Smooth muscle cell of the brain vasculature (primary cell): ENCODE data around the gene MC1R.
"Not testable (repeated sequence)": the region's sequence is repeated elsewhere in the genome, so short reads cannot be mapped to it uniquely, and the experiment has no call there.

Experiments
- DNase-seq: peaks from one replicate; pipeline ENCODE4 v3.0.0-alpha.2; 2012; ENCODE audit warnings: low read depth, low spot score

Gene MC1R

GRCh38 chr16:89934611-89935553 is 16.2 kb downstream of the MC1R start:
- no peak for DNase-seq

- DNase-seq, result not testable (repeated sequence)
Observed at GRCh38 chr16:89935620-89936019, 17.0 kb downstream of the MC1R start.

GRCh38 chr16:89936034-89936433 is 17.4 kb downstream of the MC1R start:
- DNase-seq, result no peak

- DNase-seq, result no peak
Observed at GRCh38 chr16:89936508-89936907, 17.8 kb downstream of the MC1R start.

- no peak for DNase-seq
Observed at GRCh38 chr16:89936981-89937380, 18.3 kb downstream of the MC1R start.

GRCh38 chr16:89938175-89938885 is 19.7 kb downstream of the MC1R start:
- DNase-seq, result no peak

GRCh38 chr16:89944773-89945172 is 26.1 kb downstream of the MC1R start:
- DNase-seq, result no peak

- no peak for DNase-seq
Observed at GRCh38 chr16:89945654-89946053, 27.0 kb downstream of the MC1R start.

GRCh38 chr16:89946515-89946914 is 27.9 kb downstream of the MC1R start:
- DNase-seq, result no peak

- DNase-seq, result no peak
Observed at GRCh38 chr16:89949121-89949742, 30.6 kb downstream of the MC1R start.

- no peak for DNase-seq
Observed at GRCh38 chr16:89949756-89950155, 31.1 kb downstream of the MC1R start.

- DNase-seq, result no peak
Observed at GRCh38 chr16:89951509-89951908, 32.8 kb downstream of the MC1R start.

GRCh38 chr16:89952049-89952448 is 33.4 kb downstream of the MC1R start:
- no peak for DNase-seq

GRCh38 chr16:89952551-89952950 is 33.9 kb downstream of the MC1R start:
- DNase-seq, result no peak

GRCh38 chr16:89953671-89954406 is 35.2 kb downstream of the MC1R start:
- no peak for DNase-seq

GRCh38 chr16:89954462-89954861 is 35.8 kb downstream of the MC1R start:
- DNase-seq, result no peak

- DNase-seq, result no peak
Observed at GRCh38 chr16:89955001-89955685, 36.5 kb downstream of the MC1R start.

- no peak for DNase-seq
Observed at GRCh38 chr16:89956505-89957215, 38.0 kb downstream of the MC1R start.

GRCh38 chr16:89957216-89957785 is 38.6 kb downstream of the MC1R start:
- no peak for DNase-seq

GRCh38 chr16:89958068-89958467 is 39.4 kb downstream of the MC1R start:
- DNase-seq, result no peak
